Muscle layer of colon (tissue), 2 donors: ENCODE results near the gene BDP1.
"Not testable (repeated sequence)": the region's sequence is repeated elsewhere in the genome, so short reads cannot be mapped to it uniquely, and the experiment has no call there.

Experiments
- H3K27ac ChIP-seq: one replicate; pipeline ENCODE4 v1.7.0; 2013; ENCODE audit warnings: low read depth, mild to moderate bottlenecking, low read length, moderate library complexity
- H3K27me3 ChIP-seq, 2 donors: one replicate each; pipeline ENCODE4 v1.7.0; 2013; ENCODE audit warnings: low read length in 2 of 2, mild to moderate bottlenecking in 2 of 2; ENCODE audit not compliant: insufficient read depth in 2 of 2, control insufficient read depth in 1 of 2
- H3K36me3 ChIP-seq: one replicate; pipeline ENCODE4 v1.7.0; 2013; ENCODE audit warnings: mild to moderate bottlenecking, low read length; ENCODE audit not compliant: insufficient read depth
- H3K4me1 ChIP-seq: one replicate; pipeline ENCODE4 v1.7.0; 2013; ENCODE audit warnings: mild to moderate bottlenecking, low read length; ENCODE audit not compliant: insufficient read depth
- H3K4me3 ChIP-seq, 2 donors: one replicate each; pipeline ENCODE4 v1.7.0; 2013; ENCODE audit warnings: low read length in 2 of 2, low read depth in 1 of 2, mild to moderate bottlenecking in 1 of 2, moderate library complexity in 1 of 2
- H3K9ac ChIP-seq: one replicate; pipeline ENCODE4 v1.7.0; 2013; ENCODE audit warnings: low read length
- H3K9me3 ChIP-seq: one replicate; pipeline ENCODE4 v1.7.0; 2013; ENCODE audit warnings: mild to moderate bottlenecking, low read length
- donor health status: abdominal sarcoma.
- donor health status: Adenocarcinoma of cecum.

The BDP1 gene

GRCh38 chr5:71445523-71446152 lies 9.8 kb upstream of the BDP1 start:
- not testable (repeated sequence) for H3K27me3 ChIP-seq, H3K9ac ChIP-seq, H3K36me3 ChIP-seq, H3K4me1 ChIP-seq, H3K27ac ChIP-seq, H3K9me3 ChIP-seq, H3K4me3 ChIP-seq

GRCh38 chr5:71446540-71447216 lies 8.8 kb upstream of the BDP1 start:
- not testable (repeated sequence) for H3K4me3 ChIP-seq, H3K27me3 ChIP-seq, H3K9me3 ChIP-seq, H3K36me3 ChIP-seq, H3K9ac ChIP-seq, H3K27ac ChIP-seq, H3K4me1 ChIP-seq

GRCh38 chr5:71447218-71447808 lies 8.1 kb upstream of the BDP1 start:
- not testable (repeated sequence) for H3K36me3 ChIP-seq, H3K27me3 ChIP-seq, H3K27ac ChIP-seq, H3K9ac ChIP-seq, H3K4me1 ChIP-seq, H3K4me3 ChIP-seq, H3K9me3 ChIP-seq

GRCh38 chr5:71452876-71453275 lies 2.6 kb upstream of the BDP1 start:
- Histone ChIP-seq H3K36me3 (no peaks in the 10 kb centered on the region), H3K4me3 (no peak overlapping the region)

GRCh38 chr5:71454913-71455312 lies 538 bp upstream of the BDP1 start:
- no peaks in the 10 kb centered on the region for H3K9me3 ChIP-seq
- H3K9ac ChIP-seq, result peak overlapping the region; percentile 92
- H3K27me3 ChIP-seq, result no peaks in the 10 kb centered on the region
- H3K36me3 ChIP-seq, result no peaks in the 10 kb centered on the region
- H3K4me1 ChIP-seq, result peaks cover 14% of the 10 kb centered on the region
- H3K27ac ChIP-seq, result peak overlapping the region; percentile 67
- H3K4me3 ChIP-seq, result peak overlapping the region; percentile 56 to 97

More at GRCh38 chr5:71452876-71453275, 2.6 kb upstream of the BDP1 start:
- Histone ChIP-seq H3K4me1 (peaks cover 14% of the 10 kb centered on the region), H3K9me3 (no peaks in the 10 kb centered on the region), H3K27ac (no peak overlapping the region), H3K27me3 (no peaks in the 10 kb centered on the region), H3K9ac (no peak overlapping the region)

GRCh38 chr5:71456362-71456743 lies 902 bp downstream of the BDP1 start:
- H3K9ac ChIP-seq, result peak overlapping the region; percentile 92
- peaks cover 7% of the 10 kb centered on the region for H3K36me3 ChIP-seq
- no peaks in the 10 kb centered on the region for H3K27me3 ChIP-seq
- peak overlapping the region; percentile 56 to 97 for H3K4me3 ChIP-seq
- H3K27ac ChIP-seq, result peak overlapping the region; percentile 67
- no peaks in the 10 kb centered on the region for H3K9me3 ChIP-seq
- peaks cover 14% of the 10 kb centered on the region for H3K4me1 ChIP-seq

GRCh38 chr5:71457106-71457505 lies 1.7 kb downstream of the BDP1 start:
- H3K27ac ChIP-seq, result no peak overlapping the region
- no peaks in the 10 kb centered on the region for H3K9me3 ChIP-seq
- H3K36me3 ChIP-seq, result peaks cover 12% of the 10 kb centered on the region
- no peaks in the 10 kb centered on the region for H3K27me3 ChIP-seq
- H3K4me1 ChIP-seq, result peaks cover 14% of the 10 kb centered on the region
- peak overlapping the region in 1 of 2 donors; percentile 97 for H3K4me3 ChIP-seq
- no peak overlapping the region for H3K9ac ChIP-seq

GRCh38 chr5:71460693-71461092 lies 5.2 kb downstream of the BDP1 start:
- peaks cover 40% of the 10 kb centered on the region for H3K36me3 ChIP-seq

GRCh38 chr5:71461360-71461759 lies 5.9 kb downstream of the BDP1 start:
- no peak overlapping the region for H3K9ac ChIP-seq
- H3K27me3 ChIP-seq, result no peaks in the 10 kb centered on the region
- peaks cover 9% of the 10 kb centered on the region for H3K4me1 ChIP-seq
- H3K27ac ChIP-seq, result no peak overlapping the region
- no peaks in the 10 kb centered on the region for H3K9me3 ChIP-seq
- H3K4me3 ChIP-seq, result no peak overlapping the region
- peaks cover 47% of the 10 kb centered on the region for H3K36me3 ChIP-seq

More at GRCh38 chr5:71460693-71461092, 5.2 kb downstream of the BDP1 start:
- H3K27me3 ChIP-seq, result no peaks in the 10 kb centered on the region
- peaks cover 9% of the 10 kb centered on the region for H3K4me1 ChIP-seq
- no peaks in the 10 kb centered on the region for H3K9me3 ChIP-seq
- no peak overlapping the region for H3K9ac ChIP-seq
- H3K4me3 ChIP-seq, result no peak overlapping the region
- no peak overlapping the region for H3K27ac ChIP-seq

- Histone ChIP-seq H3K4me1 (no peaks in the 10 kb centered on the region), H3K36me3 (peaks cover 24% of the 10 kb centered on the region), H3K27ac (no peak overlapping the region), H3K9ac (no peak overlapping the region), H3K27me3 (no peaks in the 10 kb centered on the region), H3K9me3 (no peaks in the 10 kb centered on the region), H3K4me3 (no peak overlapping the region)
These were observed 15.7 kb downstream of the BDP1 start for GRCh38 chr5:71471193-71471592.

GRCh38 chr5:71475788-71476384 lies 20.4 kb downstream of the BDP1 start:
- Histone ChIP-seq H3K9me3 (no peaks in the 10 kb centered on the region), H3K36me3 (peaks cover 16% of the 10 kb centered on the region), H3K4me1 (no peaks in the 10 kb centered on the region), H3K4me3 (no peak overlapping the region), H3K27ac (no peak overlapping the region), H3K9ac (no peak overlapping the region), H3K27me3 (no peaks in the 10 kb centered on the region)
